ENCODE data around the gene CNTNAP1. TPM values are rescaled to one million over a fixed set of nuclear protein-coding genes. Genes with fewer than 3 reads are reported as not detected.

The CNTNAP1 gene
- total and polyA plus RNA-seq, 9 of the 15 experiments (the other 6 are each of a cell fraction or from before 2014, with no cell fraction given): 0.10 to 1.8 (median 0.62) TPM

- peak overlapping the region; percentile 95 for H3K27ac ChIP-seq (ENCODE audit: extremely low read depth, low read depth, low read length)
- ChIA-PET CTCF (ENCODE audit: low intra/inter-chr PET ratio) (interaction anchor here (1.1 to 1.5 kb wide), 3 partner anchors 72 to 102 kb away, joined by 3 to 6 read pairs (median 4); no protein-coding TSS in a partner anchor), POLR2A (interaction anchor here (0.5 to 3.2 kb wide), 10 partner anchors 10 to 1485 kb away, joined by 3 to 24 read pairs (median 6); partner anchors contain the start of gene PSMC3IP)
- H3K4me2 ChIP-seq (ENCODE audit: insufficient read depth, low read length): peak overlapping the region; percentile 67
- H3K9ac ChIP-seq (ENCODE audit: insufficient read depth in 1 of 2, low read depth in 2 of 2, low read length in 2 of 2): peak overlapping the region; percentile 67 to 90
- no peaks in the 10 kb centered on the region for H3K27me3 ChIP-seq (ENCODE audit: control insufficient read depth in 2 of 2, insufficient read depth in 2 of 2, low read length in 2 of 2)
- peaks cover 23% of the 10 kb centered on the region for H3K79me2 ChIP-seq (ENCODE audit: control insufficient read depth, insufficient read depth, low read length)
- peak overlapping the region; percentile 85 for H2AFZ ChIP-seq (ENCODE audit: low read depth, low read length)
- peak; percentile 5 for ATAC-seq
- no peaks in the 10 kb centered on the region for H3K9me3 ChIP-seq (replicated peaks; ENCODE audit: control insufficient read depth, insufficient read depth, low read depth, low read length)
- peak; percentile 68 to 87 (median 74) for DNase-seq (ENCODE audit: extremely low read depth in 1 of 4, low spot score in 3 of 4)
- 52% methylated on average over 17 of the region's 20 CpGs for WGBS (ENCODE audit: insufficient coverage, low coverage, missing lambda C conversion rate)
- intact Hi-C loops (cut with micrococcal nuclease) (loop anchor here (1.0 kb wide), 1 partner anchor 103 kb away; the partner anchor contains the start of gene PSMC3IP), in situ Hi-C loops (cut with MboI) (no loop called here)
- BruUV-seq (replicated peaks): no TSS peak
- no peaks in the 10 kb centered on the region for H3K9me1 ChIP-seq (ENCODE audit: control insufficient read depth, insufficient read depth, low read length)
- peak; percentile 92 for FAIRE-seq
- H3K36me3 ChIP-seq (ENCODE audit: control insufficient read depth, insufficient read depth, low read length): no peaks in the 10 kb centered on the region
- no peaks in the 10 kb centered on the region for H4K20me1 ChIP-seq (replicated peaks; ENCODE audit: control insufficient read depth, insufficient read depth, low read length)
- peak overlapping the region; percentile 34 for H3K4me3 ChIP-seq
- peaks cover 28 to 76% of the 10 kb centered on the region in 2 experiments for H3K4me1 ChIP-seq (replicated peaks in 1 of 2; ENCODE audit: control insufficient read depth in 2 of 2, insufficient read depth in 2 of 2, low read length in 2 of 2)
- no peak for TF ChIP-seq HOMEZ (CRISPR knock-in tag; IDR thresholded peaks at IDR 0.05)
- TF ChIP-seq RBM39 (optimal IDR thresholded peaks at IDR 0.05; ENCODE audit: low read depth, low read length): no peak
- TF ChIP-seq NR2C2 (CRISPR knock-in tag; IDR thresholded peaks at IDR 0.05): no peak
- peak; percentile 20; the same call in 1 of the 2 replicates for TF ChIP-seq NR2C2 (tag; IDR thresholded peaks at IDR 0.05)
- no peak for TF ChIP-seq ZNF165 (CRISPR knock-in tag; IDR thresholded peaks at IDR 0.05; ENCODE audit: borderline replicate concordance)
- no peak for TF ChIP-seq ZNF696 (CRISPR knock-in tag; conservative IDR thresholded peaks at IDR 0.05)
- no peak for TF ChIP-seq ZSCAN32 (CRISPR knock-in tag; IDR thresholded peaks at IDR 0.05)
- no peak for TF ChIP-seq RFX7 (CRISPR knock-in tag; IDR thresholded peaks at IDR 0.05)
- TF ChIP-seq PML (IDR thresholded peaks at IDR 0.05; ENCODE audit: low read length): no peak
- TF ChIP-seq TCF3 (CRISPR knock-in tag; IDR thresholded peaks at IDR 0.05): no peak
- TF ChIP-seq ESRRA (IDR thresholded peaks at IDR 0.05; ENCODE audit: borderline replicate concordance, low read depth): no peak
- peak; percentile 36; the same call in 1 of the 2 replicates for TF ChIP-seq TFAP4 (CRISPR knock-in tag; IDR thresholded peaks at IDR 0.05; ENCODE audit: borderline replicate concordance)
- no peak for TF ChIP-seq CREB5 (CRISPR knock-in tag; IDR thresholded peaks at IDR 0.05)
- TF ChIP-seq TFE3 (CRISPR knock-in tag; IDR thresholded peaks at IDR 0.05): no peak
- no peak for TF ChIP-seq SETDB1 (IDR thresholded peaks at IDR 0.05; ENCODE audit: low read length)
- TF ChIP-seq ZNF586 (CRISPR knock-in tag; conservative IDR thresholded peaks at IDR 0.05): no peak
Observed at GRCh38 chr17:42680331-42680808, 2.0 kb upstream of the CNTNAP1 start.

All from K562 (cell line).